ENCODE data around the gene TMEM53.

DNA sequence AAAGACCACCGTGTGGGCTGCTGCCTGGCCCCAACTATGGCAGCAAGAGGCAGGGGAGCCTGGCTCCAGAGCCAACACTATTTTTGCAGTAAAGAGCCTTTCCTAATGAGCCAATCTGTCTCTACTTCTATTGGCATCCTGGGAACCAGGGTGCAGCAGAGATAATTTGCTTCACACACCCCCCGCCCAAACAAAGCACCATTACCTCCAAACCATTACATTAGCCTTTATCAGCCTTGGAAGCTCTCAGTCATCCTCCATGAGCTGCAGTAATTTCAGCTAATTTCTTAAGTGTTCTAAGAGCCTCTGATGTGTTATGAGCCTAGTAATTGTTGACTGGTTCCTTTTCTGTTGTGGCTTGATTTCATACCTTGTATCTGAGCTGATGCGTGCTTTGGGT is 21.8 kb upstream of the TMEM53 start:
- TF ChIP-seq POLR2A (IDR thresholded peaks at IDR 0.05; ENCODE audit: low read depth, low read length), result no peak
- TF ChIP-seq POLR2AphosphoS5 (IDR thresholded peaks at IDR 0.05; ENCODE audit: low read depth, low read length), result no peak

Data from GM12892 (cell line).